Left lung (tissue), 10 donors: ENCODE measurements around the gene IQGAP3. TPM values are rescaled to one million over a fixed set of nuclear protein-coding genes. Genes with fewer than 3 reads are reported as not detected.

Source experiments
- ATAC-seq: fragments of 200-7000 bp; cut with Tn5 transposase; one replicate; pipeline ENCODE4 v1.9.1; 2020; ENCODE audit warnings: moderate library complexity
- DNase-seq, 4 donors: peaks; one replicate each; pipeline ENCODE4 v3.0.0-alpha.2; 2013 to 2020
- H3K27ac ChIP-seq, 2 donors: fragments of 200-600 bp; sonication (generic) in 1 of 2; one replicate each; pipeline versions ENCODE4 v1.5.0 to v1.8.0; 2020 to 2021
- H3K27me3 ChIP-seq, 2 donors: fragments of 200-600 bp; sonication (generic) in 1 of 2; one replicate each; pipeline versions ENCODE4 v1.5.0 to v1.8.0; 2020 to 2021
- H3K36me3 ChIP-seq, 2 donors: fragments of 200-600 bp; sonication (generic) in 1 of 2; one replicate each; pipeline versions ENCODE4 v1.5.0 to v1.8.0; 2020 to 2021
- H3K4me1 ChIP-seq, 2 donors: fragments of 200-600 bp; one replicate each; pipeline ENCODE4 v1.8.0; 2021
- H3K4me3 ChIP-seq, 2 donors: fragments of 200-600 bp; sonication (generic) in 1 of 2; one replicate each; pipeline versions ENCODE4 v1.5.0 to v1.8.0; 2020 to 2021; ENCODE audit warnings: mild to moderate bottlenecking in 1 of 2
- H3K9me3 ChIP-seq, 2 donors: fragments of 200-600 bp; sonication (generic) in 1 of 2; one replicate each; pipeline versions ENCODE4 v1.5.0 to v1.8.0; 2020 to 2021
- intact Hi-C, 2 donors: fragments of 100-400 bp; cut with DNase I; formaldehyde crosslinking; loops; one replicate each; pipeline versions ENCODE4 v1.11.2 to v1.14.2; 2022
- polyA plus RNA-seq, 6 donors: library from polyadenylated mRNA; unstranded; fragments of 120-200 nt; gene quantifications; one replicate each; pipeline ENCODE4 v1.2.1, GENCODE V29; 2013; ENCODE audit not compliant: insufficient read length in 6 of 6
- total RNA-seq, 2 donors: library from RNA; stranded (reverse); fragmentation: NEBNext Ultra II Directional; extraction: Animal tissue kit (Norgen Biotek cat#: 25700); gene quantifications; one replicate each; pipeline ENCODE4 v1.2.1, GENCODE V29; 2021
- TF ChIP-seq, protein P1 (sequence below), 2 donors: fragments of 200-600 bp; sonication (generic) in 1 of 2; IDR thresholded peaks; one replicate each; pipeline versions ENCODE4 v1.5.0 to v1.8.0; 2021; ENCODE audit warnings: antibody characterized with exemption in 2 of 2
- donor health status: DM: no; HTN: yes; CAD: no.
- donor health status: DM: no; HTN: no; CAD: no.

Gene IQGAP3
- total and polyA plus RNA-seq, 8 donors, result 2.8 to 26.7 (median 13.1) TPM

DNA sequence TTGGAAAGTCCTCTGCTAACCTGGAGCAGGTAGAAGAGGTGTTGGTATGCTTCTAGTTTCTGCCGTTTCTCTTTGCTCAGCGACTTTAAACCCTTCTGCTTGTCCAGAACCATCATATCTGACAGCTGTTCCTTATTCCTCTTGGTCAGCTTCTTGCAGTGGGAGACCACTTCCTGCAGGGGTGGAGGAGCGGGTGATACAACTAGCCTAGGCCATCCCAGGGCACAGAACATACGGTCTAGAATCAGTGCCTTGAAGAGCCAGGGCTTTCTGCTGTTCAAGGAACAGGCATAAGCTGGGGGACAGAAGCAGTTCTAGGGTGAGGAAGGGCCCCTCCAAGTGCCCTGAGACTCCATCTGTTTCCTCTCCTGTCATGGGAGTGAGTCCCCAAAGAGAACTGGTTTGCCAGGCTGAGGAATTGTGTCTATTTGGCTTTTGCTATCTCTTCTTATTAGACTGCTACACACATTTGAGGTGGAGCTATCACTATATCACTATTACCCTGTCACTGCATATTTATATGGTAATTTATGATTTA, 32.5 kb downstream of the IQGAP3 start:
- no peak for ATAC-seq
- TF ChIP-seq, protein P1, sequence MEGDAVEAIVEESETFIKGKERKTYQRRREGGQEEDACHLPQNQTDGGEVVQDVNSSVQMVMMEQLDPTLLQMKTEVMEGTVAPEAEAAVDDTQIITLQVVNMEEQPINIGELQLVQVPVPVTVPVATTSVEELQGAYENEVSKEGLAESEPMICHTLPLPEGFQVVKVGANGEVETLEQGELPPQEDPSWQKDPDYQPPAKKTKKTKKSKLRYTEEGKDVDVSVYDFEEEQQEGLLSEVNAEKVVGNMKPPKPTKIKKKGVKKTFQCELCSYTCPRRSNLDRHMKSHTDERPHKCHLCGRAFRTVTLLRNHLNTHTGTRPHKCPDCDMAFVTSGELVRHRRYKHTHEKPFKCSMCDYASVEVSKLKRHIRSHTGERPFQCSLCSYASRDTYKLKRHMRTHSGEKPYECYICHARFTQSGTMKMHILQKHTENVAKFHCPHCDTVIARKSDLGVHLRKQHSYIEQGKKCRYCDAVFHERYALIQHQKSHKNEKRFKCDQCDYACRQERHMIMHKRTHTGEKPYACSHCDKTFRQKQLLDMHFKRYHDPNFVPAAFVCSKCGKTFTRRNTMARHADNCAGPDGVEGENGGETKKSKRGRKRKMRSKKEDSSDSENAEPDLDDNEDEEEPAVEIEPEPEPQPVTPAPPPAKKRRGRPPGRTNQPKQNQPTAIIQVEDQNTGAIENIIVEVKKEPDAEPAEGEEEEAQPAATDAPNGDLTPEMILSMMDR (IDR thresholded peaks at IDR 0.05), result no peak
- Histone ChIP-seq H3K36me3 (peaks cover 0 to 4% of the 10 kb centered on the region in 2 donors), H3K9me3 (no peaks in the 10 kb centered on the region), H3K27me3 (no peaks in the 10 kb centered on the region), H3K27ac (no peak overlapping the region), H3K4me3 (no peak overlapping the region), H3K4me1 (no peaks in the 10 kb centered on the region)
- no peak for DNase-seq
- intact Hi-C loops, result no loop called here

DNA sequence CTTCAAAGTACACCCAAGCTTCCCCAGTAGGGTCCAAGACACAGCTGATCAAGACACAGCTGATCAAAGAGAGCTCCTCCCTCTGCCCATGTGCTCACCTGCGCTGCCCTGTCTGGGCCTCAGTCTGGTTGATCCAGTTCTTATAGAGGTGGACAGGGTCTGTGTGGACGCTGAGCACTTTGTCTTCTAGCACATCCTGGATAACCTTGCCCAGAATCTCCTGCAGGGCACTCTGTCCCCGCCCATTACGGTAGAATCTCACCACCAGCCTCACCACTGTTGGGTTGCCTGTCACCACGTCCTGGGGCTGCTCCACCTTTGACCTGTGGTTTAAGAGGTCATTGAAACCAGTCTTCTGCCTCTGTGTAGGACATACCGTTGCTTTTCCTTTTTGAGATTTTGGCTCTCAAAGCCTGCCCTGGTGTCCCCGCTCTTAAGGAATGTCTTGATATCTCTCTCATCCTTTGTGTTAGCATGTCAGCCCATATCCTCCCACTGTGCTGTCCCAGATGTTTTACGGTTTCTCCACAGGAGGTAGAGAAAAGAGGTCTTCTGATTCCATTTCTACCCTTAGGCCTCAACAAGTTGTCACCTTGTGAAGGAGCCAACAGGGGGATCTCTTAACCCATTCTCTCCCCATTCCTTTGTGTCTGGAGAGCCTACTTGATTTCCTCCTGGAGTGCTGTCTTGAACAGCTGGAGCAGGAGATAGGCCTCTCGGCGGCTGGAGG, 33.5 kb downstream of the IQGAP3 start:
- Histone ChIP-seq H3K27me3 (no peaks in the 10 kb centered on the region), H3K9me3 (no peaks in the 10 kb centered on the region), H3K36me3 (peaks cover 0 to 8% of the 10 kb centered on the region in 2 donors), H3K27ac (no peak overlapping the region), H3K4me1 (no peaks in the 10 kb centered on the region), H3K4me3 (no peak overlapping the region)
- TF ChIP-seq, protein P1 (IDR thresholded peaks at IDR 0.05), result no peak
- no peak for ATAC-seq
- intact Hi-C loops, result no loop called here
- no peak for DNase-seq

DNA sequence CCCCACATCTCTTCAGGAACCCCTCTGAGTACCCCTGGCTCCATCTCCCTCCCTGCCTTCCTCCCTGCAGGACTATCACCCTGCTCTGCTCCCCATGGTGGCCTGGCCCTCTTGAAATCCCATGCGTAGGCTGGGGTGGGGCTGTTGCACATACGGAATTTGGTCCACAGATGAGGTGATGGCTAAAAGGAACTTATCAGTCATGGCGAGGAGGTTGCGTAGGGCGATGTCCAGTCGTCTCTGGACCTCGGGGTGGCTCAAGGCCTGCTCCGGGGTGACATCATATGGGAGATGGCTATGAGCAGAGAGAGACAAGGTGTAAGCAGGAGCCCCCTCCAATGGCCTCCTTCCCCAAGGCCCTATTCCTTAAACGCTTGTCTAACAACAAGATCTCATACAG, 35.3 kb downstream of the IQGAP3 start:
- no peaks in the 10 kb centered on the region for H3K27me3 ChIP-seq
- H3K36me3 ChIP-seq, result peaks cover 0 to 10% of the 10 kb centered on the region in 2 donors
- intact Hi-C loops, result no loop called here
- TF ChIP-seq, protein P1 (IDR thresholded peaks at IDR 0.05), result no peak
- ATAC-seq, result no peak
- no peaks in the 10 kb centered on the region for H3K4me1 ChIP-seq
- H3K9me3 ChIP-seq, result no peaks in the 10 kb centered on the region
- H3K4me3 ChIP-seq, result no peak overlapping the region
- H3K27ac ChIP-seq, result no peak overlapping the region
- no peak for DNase-seq

DNA sequence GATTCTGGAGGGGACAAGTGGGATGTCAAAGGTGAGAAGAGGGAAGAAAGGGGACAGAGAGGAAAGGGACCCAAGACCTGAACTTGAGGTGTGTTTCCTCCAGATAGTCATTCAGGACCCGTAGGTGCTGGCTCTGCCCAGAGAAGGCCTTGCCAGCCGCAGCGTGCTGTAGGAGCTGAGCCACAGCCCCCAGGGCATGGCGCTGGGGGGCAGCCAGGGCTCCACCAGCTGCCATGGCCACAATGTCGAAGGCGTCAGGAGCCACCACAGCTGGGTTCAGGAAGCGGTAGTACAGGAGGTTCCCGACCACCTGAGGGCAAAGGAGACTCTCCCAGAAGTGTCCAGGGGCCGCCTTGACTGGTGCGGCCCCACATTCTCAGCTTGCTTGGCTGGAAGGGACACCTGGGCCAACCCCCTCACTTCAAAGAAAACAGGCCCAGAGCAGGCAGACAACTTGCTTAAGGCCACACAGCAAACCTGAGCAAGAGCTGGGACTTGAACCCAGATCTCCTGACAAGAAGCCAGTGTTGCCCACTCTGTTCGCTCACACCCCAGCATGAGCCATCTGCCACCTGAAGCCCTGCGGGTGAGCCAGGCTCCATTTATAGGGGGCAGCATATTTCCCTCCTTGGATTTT, 37.8 kb downstream of the IQGAP3 start:
- no peak overlapping the region for H3K27ac ChIP-seq
- TF ChIP-seq, protein P1 (IDR thresholded peaks at IDR 0.05), result no peak
- peaks cover 0 to 17% of the 10 kb centered on the region in 2 donors for H3K36me3 ChIP-seq
- no peaks in the 10 kb centered on the region for H3K27me3 ChIP-seq
- no peaks in the 10 kb centered on the region for H3K9me3 ChIP-seq
- intact Hi-C loops, result no loop called here
- DNase-seq (no peak), ATAC-seq (no peak)
- H3K4me1 ChIP-seq, result no peaks in the 10 kb centered on the region
- no peak overlapping the region for H3K4me3 ChIP-seq

DNA sequence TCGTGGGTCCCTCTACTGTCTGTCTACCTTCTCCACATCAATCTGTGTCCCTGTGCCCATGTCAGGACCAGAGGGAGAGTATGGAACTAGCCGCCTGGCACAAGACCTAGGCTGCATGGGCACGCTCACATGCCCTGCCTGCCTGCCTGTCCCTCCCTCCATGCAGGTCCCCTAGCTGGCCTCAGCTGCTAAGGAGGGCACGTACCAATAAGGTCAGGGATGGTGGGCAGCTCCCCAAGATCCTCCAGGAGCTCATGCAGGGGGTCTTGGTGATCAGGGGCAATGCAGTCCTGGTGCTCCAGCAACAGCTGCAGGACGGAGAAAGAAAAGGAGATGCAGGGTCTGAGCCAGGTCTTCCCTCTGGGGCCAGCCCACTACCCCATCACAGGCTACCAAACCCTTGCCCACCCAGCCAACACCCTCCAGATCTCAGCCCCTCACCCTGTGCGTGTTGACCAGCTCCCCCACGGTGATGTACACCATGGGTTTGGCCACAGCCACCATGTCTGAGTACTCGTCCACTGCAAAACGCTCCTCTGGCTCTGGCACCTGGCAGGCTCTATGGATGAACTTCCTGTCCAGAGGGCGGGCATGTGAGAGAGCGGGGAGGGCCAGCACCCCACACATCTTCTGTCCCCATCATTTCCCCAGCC, 38.7 kb downstream of the IQGAP3 start:
- TF ChIP-seq, protein P1 (IDR thresholded peaks at IDR 0.05), result no peak
- no peak for DNase-seq
- Histone ChIP-seq H3K36me3 (peaks cover 0 to 19% of the 10 kb centered on the region in 2 donors), H3K4me1 (no peaks in the 10 kb centered on the region), H3K27ac (no peak overlapping the region), H3K9me3 (no peaks in the 10 kb centered on the region), H3K27me3 (no peaks in the 10 kb centered on the region), H3K4me3 (no peak overlapping the region)
- intact Hi-C loops, result no loop called here
- no peak for ATAC-seq
